ENCODE data around the gene HINT1. TPM values are rescaled to one million over a fixed set of nuclear protein-coding genes. Genes with fewer than 3 reads are reported as not detected.

The HINT1 gene
- total RNA-seq = 157 and 218 TPM in 2 replicates

GRCh38 chr5:131165119-131165727 is at the start of gene HINT1:
Gene HINT1 (minus strand): TSS chr5:131165256. CDS start chr5:131165205, 51 bp downstream.

GRCh38 chr5:131170540-131171275 is 5.7 kb upstream of the HINT1 start, which contains the start of gene LYRM7:
Gene LYRM7 (plus strand): TSS chr5:131170944. CDS start chr5:131171021, 77 bp downstream.

Other genes with a start within 250 kb of the HINT1 start
- 2.3 and 4.6 TPM in 2 replicates for gene LYRM7, start 5.7 kb upstream of the HINT1 start, total RNA-seq
- 30.6 and 47.2 TPM in 2 replicates for gene CDC42SE2, start 98.8 kb upstream of the HINT1 start, total RNA-seq

All from bladder microvascular endothelial cell (primary cell).